SK-N-SH (cell line): ENCODE results near the gene YDJC. TPM values are rescaled to one million over a fixed set of nuclear protein-coding genes. Genes with fewer than 3 reads are reported as not detected.
A peak's percentile ranks its signal among the peaks of the same experiment; 100 is the strongest.

Source experiments
- CTCF ChIA-PET: fragments of 300-600, 350-600 bp; formaldehyde crosslinking; extraction: SDS; loops from one replicate; lab custom pipeline; 2021; lab: Yijun Ruan, JAX
- POLR2A ChIA-PET: fragments of 350-600 bp; sonication (Branson Sonifier 250); formaldehyde crosslinking; extraction: SDS; loops from one replicate; lab custom pipeline; 2020; ENCODE audit warnings: antibody characterized with exemption, inconsistent platforms; lab: Yijun Ruan, JAX
- DNase-seq: peaks from one replicate; pipeline ENCODE4 v3.0.0; 2012
- H2AFZ ChIP-seq: fragments of 200-600 bp; sonication (generic); 2 replicates; pipeline ENCODE4 v1.8.1; 2016; ENCODE audit warnings: antibody characterized with exemption, mild to moderate bottlenecking, low read depth
- H3F3A ChIP-seq: fragments of 200-600 bp; sonication (generic); replicated peaks from 2 replicates; pipeline ENCODE3; 2016; ENCODE audit warnings: antibody characterized with exemption, mild to moderate bottlenecking; ENCODE audit not compliant: insufficient read depth
- H3K27ac ChIP-seq, 2 experiments: fragments of 200-500 bp in 1 of 2; fragments of 200-600 bp in 1 of 2; sonication (Bioruptor generic) in 1 of 2; sonication (generic), shearing (Covaris generic) in 1 of 2; 2 replicates each; pipeline versions ENCODE4 v1.5.1 to v1.6.1; 2014 to 2016; ENCODE audit warnings: low read depth in 2 of 2, inconsistent platforms in 1 of 2, low read length in 1 of 2, mild to moderate bottlenecking in 1 of 2, mixed read lengths in 1 of 2
- H3K27me3 ChIP-seq: fragments of 200-600 bp; sonication (generic), shearing (Covaris generic); 2 replicates; pipeline ENCODE4 v1.6.1; 2016; ENCODE audit warnings: mixed run types; ENCODE audit not compliant: insufficient read depth
- H3K36me3 ChIP-seq, 2 experiments: fragments of 200-500 bp in 1 of 2; fragments of 200-600 bp in 1 of 2; sonication (Bioruptor generic) in 1 of 2; sonication (generic) in 1 of 2; replicated peaks in 1 of 2; 2 replicates each; pipeline versions ENCODE3 to v1.5.1; 2014 to 2016; ENCODE audit warnings: low read length in 1 of 2, mild to moderate bottlenecking in 1 of 2; ENCODE audit not compliant: insufficient read depth in 2 of 2, control insufficient read depth in 1 of 2
- H3K4me1 ChIP-seq, 2 experiments: fragments of 200-500 bp in 1 of 2; fragments of 200-600 bp in 1 of 2; sonication (Bioruptor generic) in 1 of 2; sonication (generic), shearing (Covaris generic) in 1 of 2; 2 replicates each; pipeline versions ENCODE4 v1.5.1 to v1.6.1; 2014 to 2016; ENCODE audit warnings: low read depth in 1 of 2, low read length in 1 of 2, mixed run types in 1 of 2; ENCODE audit not compliant: insufficient read depth in 2 of 2, control insufficient read depth in 1 of 2
- H3K4me2 ChIP-seq: fragments of 200-600 bp; sonication (generic), shearing (Covaris generic); 2 replicates; pipeline ENCODE4 v1.6.1; 2017; ENCODE audit warnings: mixed run types
- H3K4me3 ChIP-seq, 2 experiments: fragments of 200-500 bp in 1 of 2; fragments of 200-600 bp in 1 of 2; sonication (Bioruptor generic) in 1 of 2; sonication (generic), shearing (Covaris generic) in 1 of 2; 2 replicates each; pipeline versions ENCODE4 v1.5.1 to v1.8.1; 2014 to 2016; ENCODE audit warnings: low read depth in 2 of 2, inconsistent platforms in 1 of 2, low read length in 1 of 2, mild to moderate bottlenecking in 1 of 2, mixed read lengths in 1 of 2, moderate library complexity in 1 of 2
- H3K79me2 ChIP-seq: fragments of 200-600 bp; sonication (generic); 2 replicates; pipeline ENCODE4 v1.8.1; 2017; ENCODE audit warnings: mild to moderate bottlenecking; ENCODE audit not compliant: insufficient read depth
- H3K9ac ChIP-seq: fragments of 200-600 bp; sonication (generic); 2 replicates; pipeline ENCODE4 v1.6.1; 2017; ENCODE audit warnings: mixed run types
- H3K9me2 ChIP-seq: fragments of 200-600 bp; sonication (generic); 2 replicates; pipeline ENCODE4 v1.6.1; 2017; ENCODE audit warnings: mixed run types
- H3K9me3 ChIP-seq: fragments of 200-600 bp; sonication (generic); 2 replicates; pipeline ENCODE4 v1.6.1; 2017; ENCODE audit warnings: mixed run types, mild to moderate bottlenecking, moderate library complexity
- H4K20me1 ChIP-seq: fragments of 200-600 bp; sonication (generic); 2 replicates; pipeline ENCODE4 v1.6.1; 2017; ENCODE audit warnings: mild to moderate bottlenecking, mixed run types; ENCODE audit not compliant: insufficient read depth
- CHD2 ChIP-seq: fragments of 150-350 bp; IDR thresholded peaks from 2 replicates; pipeline ENCODE4 v1.6.1; 2018; ENCODE audit warnings: low read length; ENCODE audit not compliant: partially characterized antibody
- ELF1 ChIP-seq: IDR thresholded peaks from 2 replicates; pipeline ENCODE4 v1.4.0; 2012
- MAX ChIP-seq: IDR thresholded peaks from 2 replicates; pipeline ENCODE4 v1.4.0; 2012; ENCODE audit warnings: low read depth
- MEF2A ChIP-seq: IDR thresholded peaks from 2 replicates; pipeline ENCODE4 v1.4.0; 2012; ENCODE audit warnings: low read depth, borderline replicate concordance
- PBX3 ChIP-seq: IDR thresholded peaks from 2 replicates; pipeline ENCODE4; 2012
- RCOR1 ChIP-seq: fragments of 150-350 bp; IDR thresholded peaks from 2 replicates; pipeline ENCODE4 v1.6.1; 2017; ENCODE audit warnings: antibody characterized with exemption, low read length
- TEAD4 ChIP-seq: IDR thresholded peaks from 2 replicates; pipeline ENCODE4 v1.4.0; 2012; ENCODE audit warnings: mild to moderate bottlenecking, borderline replicate concordance; ENCODE audit not compliant: insufficient read depth
- YY1 ChIP-seq: IDR thresholded peaks from 2 replicates; pipeline ENCODE4 v1.4.0; 2012; ENCODE audit warnings: low read depth, mild to moderate bottlenecking
- WGBS: methylation state at CpG from one replicate; pipeline ENCODE4 v1.1.6; 2017; ENCODE audit warnings: low lambda C conversion rate; 5-methylcytosine and 5-hydroxymethylcytosine counted together
- polyA plus RNA-seq, 3 experiments: library from polyadenylated mRNA; depleted of rRNA; stranded (reverse); fragments of >200 nt; gene quantifications; 2 replicates each; pipeline ENCODE4 v1.2.3, GENCODE V29; 2012

YDJC gene
- polyA plus RNA-seq, 1 of the 3 experiments (the other 2 are of a cell fraction), result 37.4 TPM

GRCh38 chr22:21587803-21588611, 41.8 kb downstream of the YDJC start:
- WGBS, result 94% methylated on average over 4 of the region's 4 CpGs
- Histone ChIP-seq H3K9me3 (no peaks in the 10 kb centered on the region), H3K27me3 (no peaks in the 10 kb centered on the region), H2AFZ (no peak overlapping the region), H3K4me2 (no peak overlapping the region), H3K27ac (no peak overlapping the region), H3F3A (peaks cover 3% of the 10 kb centered on the region), H3K79me2 (peaks cover 100% of the 10 kb centered on the region), H3K9ac (no peak overlapping the region), H3K4me3 (no peak overlapping the region), H3K36me3 (peaks cover 2 to 21% of the 10 kb centered on the region in 2 experiments), H4K20me1 (peaks cover 100% of the 10 kb centered on the region), H3K4me1 (peaks cover 0 to 3% of the 10 kb centered on the region in 2 experiments; a peak in 1 of 4 replicates), H3K9me2 (no peaks in the 10 kb centered on the region)
- TF ChIP-seq PBX3 (peak; percentile 18; the same call in 1 of the 2 replicates), MEF2A (no peak), MAX (no peak)
- ChIA-PET CTCF (interaction anchor here (0.9 to 1.2 kb wide), 2 partner anchors 12 to 54 kb away, joined by 3 to 4 read pairs; partner anchors contain the start of gene SDF2L1), POLR2A (no interaction called here)
- no peak for DNase-seq

GRCh38 chr22:21585389-21585788, 44.4 kb downstream of the YDJC start:
- H2AFZ ChIP-seq, result no peak overlapping the region
- ChIA-PET POLR2A (no interaction called here), CTCF (no interaction called here)
- no peak overlapping the region for H3K27ac ChIP-seq
- no peaks in the 10 kb centered on the region for H3K9me3 ChIP-seq
- 66% methylated on average over 2 of the region's 2 CpGs for WGBS
- peaks cover 100% of the 10 kb centered on the region for H3K79me2 ChIP-seq
- peaks cover 100% of the 10 kb centered on the region for H4K20me1 ChIP-seq
- no peaks in the 10 kb centered on the region; a peak in 1 of 4 replicates for H3K4me1 ChIP-seq
- H3K4me3 ChIP-seq, result no peak overlapping the region
- peaks cover 0 to 14% of the 10 kb centered on the region in 2 experiments for H3K36me3 ChIP-seq
- H3K9me2 ChIP-seq, result no peaks in the 10 kb centered on the region
- H3K27me3 ChIP-seq, result no peaks in the 10 kb centered on the region
- peaks cover 3% of the 10 kb centered on the region for H3F3A ChIP-seq
- H3K9ac ChIP-seq, result no peak overlapping the region
- TF ChIP-seq CHD2 (no peak), ELF1 (no peak), TEAD4 (no peak), RCOR1 (no peak), YY1 (no peak)
- H3K4me2 ChIP-seq, result no peak overlapping the region
- no peak for DNase-seq
